T-helper 17 cell (primary cell): ENCODE data around the gene RAB36. TPM values are rescaled to one million over a fixed set of nuclear protein-coding genes. Genes with fewer than 3 reads are reported as not detected.

Experiments
- ATAC-seq: fragments of 150-1000 bp; cut with Tn5 transposase; 2 replicates; pipeline ENCODE4 v1.10.0; 2021; ENCODE audit warnings: mild to moderate bottlenecking, moderate library complexity
- DNase-seq, 3 donors: peaks; one replicate each; pipeline versions ENCODE4 v3.0.0 to v3.0.0-alpha.2; 2020 to 2021
- H3K9me3 ChIP-seq: one replicate; pipeline ENCODE4 v1.7.0; 2013; ENCODE audit warnings: low read length, mild to moderate bottlenecking; ENCODE audit not compliant: control insufficient read depth, poor library complexity, severe bottlenecking
- H3K27ac Mint-ChIP-seq: one replicate; pipeline ENCODE4 v1.8.0; 2022; ENCODE audit warnings: mild to moderate bottlenecking, moderate library complexity, mixed read lengths
- H3K27me3 Mint-ChIP-seq: one replicate; pipeline ENCODE4 v1.8.0; 2022; ENCODE audit warnings: mixed read lengths
- H3K36me3 Mint-ChIP-seq: one replicate; pipeline ENCODE4 v1.8.0; 2022; ENCODE audit warnings: low read depth, mixed read lengths
- H3K4me1 Mint-ChIP-seq: one replicate; pipeline ENCODE4 v1.8.0; 2022; ENCODE audit warnings: mild to moderate bottlenecking, mixed read lengths
- H3K4me3 Mint-ChIP-seq: one replicate; pipeline ENCODE4 v1.8.0; 2022; ENCODE audit warnings: mild to moderate bottlenecking, moderate library complexity, mixed read lengths
- total RNA-seq, 4 donors: library from RNA in 2 of 4; stranded (reverse) in 2 of 4; gene quantifications; one replicate each; pipeline ENCODE4 v1.2.3 and lab custom pipeline; 2022 to 2026

RAB36 gene
- total RNA-seq, 2 donors from 2014 or later, result 1.1 to 2.4 TPM

- H3K27me3 Mint-ChIP-seq, result no peaks in the 10 kb centered on the region
- H3K9me3 ChIP-seq, result no peaks in the 10 kb centered on the region
- H3K4me1 Mint-ChIP-seq, result peaks cover 22% of the 10 kb centered on the region
- ATAC-seq (no peak), DNase-seq (no peak)
- no peaks in the 10 kb centered on the region for H3K36me3 Mint-ChIP-seq
- peak overlapping the region; percentile 45 for H3K4me3 Mint-ChIP-seq
- H3K27ac Mint-ChIP-seq, result peak overlapping the region; percentile 84
Measured at GRCh38 chr22:23175817-23176644, 30.8 kb downstream of the RAB36 start.

- Mint-ChIP-seq H3K36me3 (no peaks in the 10 kb centered on the region), H3K27me3 (no peaks in the 10 kb centered on the region), H3K27ac (peak overlapping the region; percentile 84), H3K4me1 (peaks cover 22% of the 10 kb centered on the region), H3K4me3 (peak overlapping the region; percentile 45)
- no peaks in the 10 kb centered on the region for H3K9me3 ChIP-seq
- no peak for ATAC-seq
- no peak for DNase-seq
Measured at GRCh38 chr22:23176645-23177027, 31.4 kb downstream of the RAB36 start.

- Mint-ChIP-seq H3K36me3 (peaks cover 2% of the 10 kb centered on the region), H3K27ac (no peak overlapping the region), H3K4me3 (no peak overlapping the region), H3K4me1 (peaks cover 25% of the 10 kb centered on the region), H3K27me3 (no peaks in the 10 kb centered on the region)
- no peaks in the 10 kb centered on the region for H3K9me3 ChIP-seq
- no peak for ATAC-seq
- DNase-seq, result no peak
Measured at GRCh38 chr22:23177197-23177596, 31.9 kb downstream of the RAB36 start.

- DNase-seq (peak; percentile 48 to 57 (median 50)), ATAC-seq (peak; percentile 24)
- Mint-ChIP-seq H3K36me3 (peaks cover 5% of the 10 kb centered on the region), H3K27me3 (no peaks in the 10 kb centered on the region), H3K4me3 (peak overlapping the region; percentile 86), H3K4me1 (peaks cover 40% of the 10 kb centered on the region), H3K27ac (peak overlapping the region; percentile 88)
- no peaks in the 10 kb centered on the region for H3K9me3 ChIP-seq
Measured at GRCh38 chr22:23178512-23179254, 33.4 kb downstream of the RAB36 start.

- H3K4me3 Mint-ChIP-seq, result peak overlapping the region; percentile 86
- H3K4me1 Mint-ChIP-seq, result peaks cover 45% of the 10 kb centered on the region
- peak overlapping the region; percentile 88 for H3K27ac Mint-ChIP-seq
- no peaks in the 10 kb centered on the region for H3K27me3 Mint-ChIP-seq
- ATAC-seq, result no peak
- H3K9me3 ChIP-seq, result no peaks in the 10 kb centered on the region
- no peak for DNase-seq
- H3K36me3 Mint-ChIP-seq, result peaks cover 5% of the 10 kb centered on the region
Measured at GRCh38 chr22:23179381-23180299, 34.4 kb downstream of the RAB36 start.

- peak; percentile 77 for ATAC-seq
- peaks cover 47% of the 10 kb centered on the region for H3K4me1 Mint-ChIP-seq
- no peaks in the 10 kb centered on the region for H3K9me3 ChIP-seq
Measured at GRCh38 chr22:23180301-23180892, 35.1 kb downstream of the RAB36 start, which contains the start of gene BCR. BCR (plus strand) TSS chr22:23180509; CDS start chr22:23180961, 452 bp downstream.

GRCh38 chr22:23180893-23181720 is 35.8 kb downstream of the RAB36 start:
- Mint-ChIP-seq H3K4me1 (peaks cover 48% of the 10 kb centered on the region), H3K27me3 (no peaks in the 10 kb centered on the region), H3K4me3 (peak overlapping the region; percentile 98), H3K36me3 (peaks cover 5% of the 10 kb centered on the region), H3K27ac (peak overlapping the region; percentile 94)
- H3K9me3 ChIP-seq, result no peaks in the 10 kb centered on the region
- ATAC-seq, result peak; percentile 9
- no peak for DNase-seq

More at GRCh38 chr22:23180301-23180892, 35.1 kb downstream of the RAB36 start, which contains the start of gene BCR:
- peak; percentile 56 to 68 (median 63) for DNase-seq
- Mint-ChIP-seq H3K4me3 (peak within 1 kb of the TSS; percentile 98), H3K36me3 (peaks cover 5% of the 10 kb centered on the region), H3K27me3 (no peaks in the 10 kb centered on the region), H3K27ac (peak within 1 kb of the TSS; percentile 88)

- no peaks in the 10 kb centered on the region for H3K9me3 ChIP-seq
- H3K4me3 Mint-ChIP-seq, result peak overlapping the region; percentile 98
- peaks cover 51% of the 10 kb centered on the region for H3K4me1 Mint-ChIP-seq
- no peak for ATAC-seq
- peak overlapping the region; percentile 94 for H3K27ac Mint-ChIP-seq
- H3K36me3 Mint-ChIP-seq, result peaks cover 5% of the 10 kb centered on the region
- DNase-seq, result no peak
- no peaks in the 10 kb centered on the region for H3K27me3 Mint-ChIP-seq
Measured at GRCh38 chr22:23181721-23182308, 36.5 kb downstream of the RAB36 start.

- ATAC-seq (peak; percentile 57), DNase-seq (peak in 2 of 3 donors; percentile 35 to 40)
- H3K27ac Mint-ChIP-seq, result peak overlapping the region; percentile 94
- H3K9me3 ChIP-seq, result no peaks in the 10 kb centered on the region
- H3K4me3 Mint-ChIP-seq, result peak overlapping the region; percentile 98
- peaks cover 5% of the 10 kb centered on the region for H3K36me3 Mint-ChIP-seq
- peaks cover 50% of the 10 kb centered on the region for H3K4me1 Mint-ChIP-seq
- H3K27me3 Mint-ChIP-seq, result no peaks in the 10 kb centered on the region
Measured at GRCh38 chr22:23182309-23183060, 37.2 kb downstream of the RAB36 start.

GRCh38 chr22:23183061-23183698 is 37.9 kb downstream of the RAB36 start:
- peak overlapping the region; percentile 98 for H3K4me3 Mint-ChIP-seq
- H3K36me3 Mint-ChIP-seq, result peaks cover 5% of the 10 kb centered on the region
- H3K4me1 Mint-ChIP-seq, result peaks cover 56% of the 10 kb centered on the region
- H3K27me3 Mint-ChIP-seq, result no peaks in the 10 kb centered on the region
- H3K9me3 ChIP-seq, result no peaks in the 10 kb centered on the region
- peak overlapping the region; percentile 94 for H3K27ac Mint-ChIP-seq
- no peak for ATAC-seq
- DNase-seq, result no peak
